HG02870 (cell line): Measurements from ENCODE around the gene ATRNL1.

ENCODE experiments used
- ATAC-seq: cut with Tn5 transposase; IDR thresholded peaks from one replicate; pipeline ENCODE4 v1.9.1; 2021; ENCODE audit warnings: mild to moderate bottlenecking, moderate library complexity; ENCODE audit not compliant: unreplicated experiment

The ATRNL1 gene

DNA sequence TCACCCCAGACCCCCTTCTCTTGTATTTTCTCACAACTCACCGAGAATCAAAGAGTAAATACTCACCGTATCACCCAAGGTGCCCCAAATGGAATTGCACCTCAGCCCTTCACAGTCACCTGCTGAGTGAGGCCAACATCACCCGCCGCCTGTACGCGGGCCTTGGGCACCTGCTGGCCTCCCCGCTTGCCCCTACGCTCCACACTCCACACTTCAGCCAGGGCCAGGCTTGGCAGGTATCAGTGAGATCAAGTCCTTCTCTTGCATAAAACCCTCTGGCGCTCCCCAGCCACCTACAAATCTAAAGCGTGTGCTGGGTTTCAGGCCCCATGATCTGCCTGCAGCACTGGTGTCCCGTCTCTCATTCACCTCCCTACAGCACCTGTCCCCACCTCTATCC lies 879.3 kb downstream of the ATRNL1 start:
- no peak for ATAC-seq

DNA sequence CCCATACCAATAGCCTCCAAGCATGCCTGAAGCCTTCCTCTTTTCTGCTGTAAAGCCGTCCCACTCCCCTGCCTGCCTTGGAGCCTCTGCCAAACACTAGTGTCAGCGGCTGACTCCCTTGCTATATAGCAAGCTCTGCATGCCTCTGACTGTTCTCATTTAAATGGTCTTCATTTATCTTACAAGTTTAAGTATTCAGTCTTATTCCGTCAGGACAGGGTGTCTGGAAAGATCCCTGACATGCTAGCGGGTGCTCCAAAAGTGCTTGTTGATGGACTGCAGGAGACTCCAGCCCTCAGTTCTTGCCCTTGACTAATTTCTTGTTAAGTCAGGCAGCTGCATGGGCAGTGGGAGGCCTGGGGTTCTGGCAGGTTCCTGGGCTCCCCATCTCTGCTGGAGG lies 881.2 kb downstream of the ATRNL1 start:
- no peak for ATAC-seq

DNA sequence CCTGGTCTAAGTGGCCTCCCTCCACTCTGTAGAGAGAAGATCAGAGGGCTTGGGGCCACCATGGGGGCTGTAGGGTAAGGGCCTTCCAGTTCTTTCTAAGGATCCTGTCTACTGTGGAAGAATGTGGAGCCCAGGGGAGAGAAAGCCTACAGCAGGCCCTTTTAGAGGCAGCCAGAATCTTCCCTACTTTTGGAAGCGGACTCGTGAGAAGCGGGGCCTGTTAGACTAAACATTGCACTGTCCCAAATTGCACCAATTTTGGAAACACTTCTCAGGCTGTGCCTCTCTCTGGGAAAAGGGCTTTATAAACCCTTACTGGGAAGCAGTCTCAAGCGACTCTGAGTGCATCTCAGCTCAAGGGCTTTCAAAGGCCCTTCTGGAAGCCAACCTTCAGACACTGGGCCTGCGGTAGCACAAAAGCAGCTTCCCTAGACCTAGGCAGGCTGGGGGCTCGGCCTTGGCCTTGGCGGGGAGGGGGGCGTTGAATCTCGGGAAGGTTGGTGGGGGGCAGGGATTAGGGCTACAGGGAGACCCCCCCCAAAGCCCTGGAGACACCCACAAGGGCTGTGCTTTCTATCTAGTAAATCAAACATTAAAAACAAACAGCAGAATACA lies 881.8 kb downstream of the ATRNL1 start:
- ATAC-seq: no peak

DNA sequence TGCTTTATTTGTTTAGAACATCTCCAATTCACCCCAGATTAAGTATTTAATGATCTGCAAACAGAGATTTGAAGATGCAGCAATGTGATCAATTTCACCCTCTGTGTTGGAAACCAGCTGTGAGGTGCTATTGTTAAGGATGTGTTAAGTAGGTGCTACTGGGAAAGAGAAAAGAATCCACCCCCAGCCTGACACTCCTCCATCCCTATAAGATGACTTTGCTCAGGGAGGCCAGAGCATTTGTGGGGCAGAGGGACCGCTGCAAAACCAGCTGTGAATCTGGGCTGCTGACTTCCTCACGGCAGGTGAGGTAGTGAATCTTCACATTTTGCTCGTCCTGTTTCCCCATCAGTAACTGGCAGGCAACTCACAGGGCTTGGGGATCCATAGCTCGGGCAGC lies 882.3 kb downstream of the ATRNL1 start:
- ATAC-seq: no peak

DNA sequence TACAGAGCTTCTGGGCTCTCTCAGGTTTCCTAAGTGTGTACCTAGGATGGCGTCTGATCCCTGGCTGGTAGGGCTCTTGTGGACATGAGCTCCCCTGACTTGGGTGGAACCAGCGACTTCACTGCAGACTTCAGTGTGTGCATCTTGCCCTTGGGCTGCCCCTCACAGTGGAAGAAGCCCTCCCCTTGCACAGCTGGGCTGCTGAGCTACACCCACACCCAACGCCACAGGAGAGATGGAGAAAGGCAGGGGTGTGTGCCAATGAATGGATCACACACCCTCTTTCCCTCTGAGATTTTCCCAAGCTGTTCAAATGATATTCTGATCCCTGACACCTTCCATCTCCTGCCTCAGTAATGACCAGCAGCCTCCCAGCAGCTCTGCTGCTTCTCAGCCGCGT lies 883.2 kb downstream of the ATRNL1 start:
- no peak for ATAC-seq

DNA sequence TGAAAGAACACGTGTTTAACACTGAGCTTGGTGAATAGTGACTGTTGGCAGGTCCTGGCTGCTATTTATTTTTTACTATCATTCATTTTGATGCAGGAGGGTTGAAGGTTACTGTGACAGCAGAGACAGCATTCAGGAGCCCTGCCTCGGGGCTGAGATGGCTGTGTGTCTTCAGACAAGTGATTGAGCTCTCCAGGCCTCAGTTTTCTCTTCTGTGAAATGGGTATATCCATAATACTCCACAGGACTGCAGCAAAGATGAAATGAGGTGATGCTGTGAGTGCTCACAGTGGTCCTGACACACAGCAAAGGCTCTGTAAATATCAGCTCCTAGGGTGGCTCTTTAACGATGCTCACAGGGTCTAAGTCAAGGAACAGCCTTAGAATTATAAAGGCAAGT lies 884.7 kb downstream of the ATRNL1 start:
- ATAC-seq: no peak

DNA sequence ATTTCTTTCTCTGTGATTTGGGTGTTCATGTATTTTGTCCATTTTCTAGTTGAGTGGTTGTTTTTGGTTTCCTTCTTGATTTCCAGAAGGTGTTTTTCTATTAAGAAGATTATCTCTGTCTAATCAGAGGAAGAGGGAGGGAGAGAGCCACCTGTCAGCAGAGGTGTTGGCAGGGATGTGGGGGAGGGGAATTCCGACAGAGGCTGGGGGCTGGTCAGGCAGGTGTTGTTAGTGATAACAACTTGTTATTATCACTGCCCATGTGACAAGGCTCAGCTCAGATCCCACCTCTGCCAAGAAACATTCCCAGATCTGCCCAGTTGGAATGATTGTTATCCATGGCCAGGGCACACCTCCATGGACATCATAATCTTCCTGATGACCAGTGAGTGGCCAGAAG lies 886.4 kb downstream of the ATRNL1 start:
- no peak for ATAC-seq

DNA sequence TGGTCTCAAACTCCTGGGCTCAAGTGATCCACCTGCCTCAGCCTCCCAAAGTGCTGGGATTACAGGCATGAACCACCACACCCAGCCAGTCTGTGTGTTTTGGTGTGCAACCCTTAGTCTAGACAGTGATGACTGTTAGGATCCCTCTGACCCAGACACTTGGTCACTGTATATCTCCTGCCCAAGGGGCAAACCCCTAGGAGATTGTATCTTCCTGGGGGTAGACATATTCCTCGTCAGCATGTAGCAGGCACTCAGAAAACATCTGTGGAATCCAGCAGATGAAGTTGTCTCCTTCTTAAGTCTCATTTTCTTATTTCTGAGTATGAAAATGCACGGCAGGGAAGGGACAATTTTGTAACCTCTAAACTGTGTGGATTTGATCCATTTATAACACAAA lies 887.3 kb downstream of the ATRNL1 start:
- no peak for ATAC-seq

DNA sequence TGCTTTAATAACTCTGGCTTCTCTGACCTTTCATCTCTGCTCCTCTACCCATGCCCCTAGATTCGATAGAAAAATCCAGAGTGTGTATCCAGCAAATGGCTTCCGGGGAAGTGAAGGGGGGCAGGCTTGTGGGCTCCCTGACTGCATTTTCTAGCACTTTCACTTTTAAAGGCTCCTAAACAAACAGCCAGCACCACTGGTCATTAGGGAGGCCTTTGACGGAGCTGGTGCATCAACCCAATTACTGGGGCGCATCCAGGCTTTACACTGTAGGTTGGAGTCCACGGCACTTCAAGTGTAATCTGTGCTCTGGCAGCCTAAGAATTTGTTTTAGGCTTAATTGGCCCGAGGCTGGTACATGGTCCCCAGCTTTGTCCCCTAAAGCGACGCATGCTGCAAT lies 887.9 kb downstream of the ATRNL1 start:
- ATAC-seq: no peak

DNA sequence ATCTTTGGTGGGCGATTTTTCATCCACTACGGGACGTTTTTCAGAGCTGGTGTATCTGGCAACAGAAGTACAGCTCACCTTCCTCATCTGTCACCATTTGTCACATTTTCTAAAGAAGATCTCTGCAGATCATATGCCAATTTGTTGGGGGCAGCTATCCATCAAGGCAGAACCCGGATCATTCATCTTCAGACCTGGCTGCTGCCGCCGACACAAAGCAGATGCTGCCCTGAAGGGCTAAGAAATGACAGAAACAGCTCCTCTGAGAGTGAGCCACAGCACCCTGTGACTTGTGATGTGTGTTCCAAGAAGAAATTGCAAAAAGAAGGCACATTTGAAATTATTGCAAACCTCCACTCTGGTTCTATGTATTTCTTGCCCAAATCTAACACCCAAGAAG lies 888.9 kb downstream of the ATRNL1 start:
- no peak for ATAC-seq

DNA sequence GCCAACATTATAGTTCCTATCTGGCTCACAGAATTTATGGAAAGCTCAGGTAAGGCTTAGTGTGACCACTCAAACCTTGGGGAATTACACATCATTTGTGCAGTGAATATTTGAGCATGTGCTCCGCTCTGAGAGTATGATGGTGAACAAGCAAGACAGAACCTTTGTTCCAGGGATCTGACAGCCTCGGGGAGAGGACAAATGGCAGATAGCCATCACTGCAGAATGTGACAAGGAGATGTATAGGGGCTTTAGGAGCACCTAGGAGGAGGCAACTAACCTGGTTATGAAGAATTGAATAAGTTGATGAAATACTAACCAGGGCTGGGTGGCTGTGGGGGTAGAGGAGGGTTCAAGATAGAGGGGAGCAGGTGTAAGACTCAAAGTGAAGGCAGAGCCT lies 889.4 kb downstream of the ATRNL1 start:
- no peak for ATAC-seq

DNA sequence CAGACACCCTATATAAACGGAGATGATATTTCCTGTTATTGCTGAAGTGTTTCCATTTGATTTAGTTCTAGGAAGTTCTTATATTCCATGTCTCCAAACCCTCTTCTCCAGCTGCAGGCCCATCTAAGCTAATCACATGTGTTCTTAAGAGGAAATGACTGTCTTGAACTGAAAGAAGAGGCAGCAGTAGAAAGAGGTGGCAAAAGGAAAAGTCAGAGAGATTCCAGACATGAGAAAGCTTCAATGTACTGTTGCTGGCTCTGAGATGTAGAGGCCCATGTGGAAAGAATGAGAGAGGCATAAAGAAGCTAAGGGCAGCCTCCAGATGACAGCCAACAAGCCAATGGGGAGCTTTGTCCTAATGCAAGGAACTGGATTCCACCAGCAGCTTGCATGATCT lies 892.6 kb downstream of the ATRNL1 start:
- no peak for ATAC-seq

DNA sequence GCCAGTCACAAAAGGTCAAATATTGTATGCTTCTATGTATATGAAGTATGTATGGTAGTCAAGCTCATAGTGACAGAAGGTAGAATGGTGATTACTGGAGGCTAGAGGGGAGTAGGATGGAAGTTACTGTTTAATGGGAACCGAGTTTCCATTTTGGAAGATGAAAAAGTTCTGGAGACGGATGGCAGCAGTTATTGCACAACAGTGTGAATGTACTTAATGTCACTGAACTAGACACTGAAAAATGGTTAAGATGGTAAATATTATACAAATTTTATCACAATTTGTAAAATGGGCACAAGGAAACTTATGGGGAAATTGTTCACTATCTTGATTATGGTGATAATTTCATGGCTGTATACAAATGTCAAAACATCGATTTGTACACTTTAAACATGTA lies 895.2 kb downstream of the ATRNL1 start:
- no peak for ATAC-seq

DNA sequence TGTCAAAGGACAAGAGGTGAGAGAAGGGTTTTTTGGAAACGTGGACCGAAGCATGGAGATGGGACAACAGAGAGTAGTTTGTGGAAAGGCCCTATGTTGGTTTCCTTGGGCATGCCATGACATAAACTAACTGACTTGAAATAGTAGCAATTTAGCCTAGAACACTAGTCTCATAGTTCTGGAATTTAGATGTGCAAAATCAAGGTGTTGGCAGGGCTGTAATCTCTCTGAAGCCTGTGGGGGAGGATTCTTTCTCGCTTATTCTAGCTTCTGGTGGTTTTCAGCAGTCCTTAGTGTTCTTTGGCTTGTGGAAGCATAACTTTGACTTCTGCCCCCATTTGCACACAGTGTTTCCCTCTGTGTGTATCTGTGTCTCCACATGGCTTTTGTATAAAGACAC lies 896.5 kb downstream of the ATRNL1 start:
- ATAC-seq: no peak

DNA sequence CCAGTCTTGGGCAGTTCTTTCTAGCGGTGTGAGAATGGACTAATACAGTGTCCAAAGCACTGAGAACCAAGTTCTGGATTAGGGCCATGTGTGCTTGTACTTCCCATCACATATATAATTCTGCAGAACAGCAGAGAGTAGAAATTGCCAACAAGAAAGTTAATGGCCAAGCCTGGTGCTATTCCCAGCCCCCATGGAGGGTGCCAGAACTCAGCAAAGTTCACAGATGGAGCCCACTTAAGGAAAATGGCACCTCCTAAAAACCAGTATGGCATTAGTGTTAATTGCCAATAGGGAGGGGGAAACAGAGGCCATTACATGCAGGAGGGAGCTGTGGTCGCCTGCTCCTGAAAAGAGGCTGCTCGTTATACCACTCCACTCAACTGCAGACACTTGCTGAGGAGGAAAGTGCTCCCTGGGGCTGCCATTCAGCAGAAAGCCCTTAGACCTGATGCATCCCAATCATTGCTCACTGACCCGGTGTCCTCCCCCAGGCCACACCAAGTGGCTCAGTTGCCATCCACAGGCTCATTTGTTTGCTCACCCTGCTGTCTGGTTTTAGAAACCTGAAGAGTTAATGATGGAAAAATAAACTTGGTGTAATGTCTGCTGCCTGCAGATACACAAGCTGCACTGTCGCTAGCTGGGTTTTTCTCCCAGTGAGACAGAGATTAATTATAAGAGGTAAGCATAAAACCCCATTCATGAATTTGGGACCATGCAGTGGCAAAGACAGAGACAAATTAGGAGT lies 899.2 kb downstream of the ATRNL1 start:
- no peak for ATAC-seq

DNA sequence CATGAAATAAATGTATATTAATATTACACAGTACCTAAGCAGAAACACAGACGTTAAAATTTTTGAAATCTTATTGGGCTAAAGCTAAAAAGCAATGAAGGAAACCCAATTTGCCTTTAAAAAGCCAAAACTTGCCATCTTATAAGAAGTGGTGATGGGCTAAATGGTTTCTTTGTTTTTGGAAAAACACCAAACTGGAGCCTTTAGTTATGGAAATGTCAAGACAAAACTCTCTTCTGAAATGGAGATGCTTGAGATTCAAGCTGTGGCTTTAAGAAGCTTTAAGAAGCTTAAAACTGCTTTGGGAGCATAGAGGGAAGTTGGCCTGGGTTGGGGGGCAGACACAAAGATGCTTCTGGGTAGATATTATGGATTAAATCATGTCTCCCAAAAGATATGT lies 902.9 kb downstream of the ATRNL1 start:
- ATAC-seq: no peak

DNA sequence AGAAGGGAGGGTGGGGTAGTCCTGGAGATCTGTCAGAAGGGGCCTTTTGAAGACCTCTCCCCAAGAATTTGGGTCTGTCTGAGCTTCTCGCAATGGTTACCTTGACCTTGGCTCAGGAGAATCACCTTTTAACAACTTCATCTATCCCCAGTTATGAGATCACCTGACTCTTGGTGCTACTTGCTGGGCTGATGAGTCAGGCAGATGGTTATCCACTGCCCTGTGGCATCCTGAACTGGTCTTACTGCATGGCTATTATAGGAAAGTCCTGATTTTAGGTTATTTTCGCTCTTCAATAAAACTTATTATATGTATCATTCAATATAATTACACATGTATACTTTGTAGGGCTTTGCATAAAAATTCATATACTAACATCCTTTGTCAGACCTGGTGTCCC lies 905.1 kb downstream of the ATRNL1 start:
- no peak for ATAC-seq
